ENCODE measurements around the gene HSPD1. TPM values are rescaled to one million over a fixed set of nuclear protein-coding genes. Genes with fewer than 3 reads are reported as not detected.

Gene HSPD1
- total and polyA plus RNA-seq, 2 of the 13 experiments (the other 11 are each of a cell fraction or from before 2014, with no cell fraction given): 685 to 2,610 TPM

- no peak for TF ChIP-seq ZNF770 (CRISPR knock-in tag; IDR thresholded peaks at IDR 0.05)
- TF ChIP-seq ZNF331 (CRISPR knock-in tag; IDR thresholded peaks at IDR 0.05): no peak
- no peak for TF ChIP-seq MXI1 (IDR thresholded peaks at IDR 0.05; ENCODE audit: borderline replicate concordance, low read depth, low read length)
- no peak for TF ChIP-seq BATF2 (CRISPR knock-in tag; IDR thresholded peaks at IDR 0.05)
- no peak for TF ChIP-seq TGIF2 (CRISPR knock-in tag; IDR thresholded peaks at IDR 0.05)
- TF ChIP-seq ZNF234 (CRISPR knock-in tag; conservative IDR thresholded peaks at IDR 0.05): 0 out of 2 replicates have a peak, but pooled peaks have one; percentile 46
- TF ChIP-seq ZNF17 (CRISPR knock-in tag; IDR thresholded peaks at IDR 0.05): no peak
- TF ChIP-seq ESRRA (CRISPR knock-in tag; IDR thresholded peaks at IDR 0.05; ENCODE audit: low read depth): 0 out of 2 replicates have a peak, but pooled peaks have one; percentile 15
- no peak for TF ChIP-seq HMGXB3 (CRISPR knock-in tag; IDR thresholded peaks at IDR 0.05; ENCODE audit: borderline replicate concordance)
- no peak for TF ChIP-seq KLF13 (CRISPR knock-in tag; IDR thresholded peaks at IDR 0.05)
- no peak for TF ChIP-seq RELA (CRISPR knock-in tag; IDR thresholded peaks at IDR 0.05)
- TF ChIP-seq ISX (CRISPR knock-in tag; conservative IDR thresholded peaks at IDR 0.05): 0 out of 2 replicates have a peak, but pooled peaks have one; percentile 34
- TF ChIP-seq GTF2F1 (IDR thresholded peaks at IDR 0.05; ENCODE audit: low read length): no peak
- TF ChIP-seq TBX2 (CRISPR knock-in tag; IDR thresholded peaks at IDR 0.05; ENCODE audit: borderline replicate concordance): no peak
- 0 out of 2 replicates have a peak, but pooled peaks have one; percentile 56 for TF ChIP-seq PITX1 (CRISPR knock-in tag; IDR thresholded peaks at IDR 0.05)
- TF ChIP-seq KMT2B (CRISPR knock-in tag; IDR thresholded peaks at IDR 0.05): no peak
- TF ChIP-seq ZSCAN22 (CRISPR knock-in tag; IDR thresholded peaks at IDR 0.05): 0 out of 2 replicates have a peak, but pooled peaks have one; percentile 20
- TF ChIP-seq PRDM10 (CRISPR knock-in tag; IDR thresholded peaks at IDR 0.05; ENCODE audit: low read depth): 0 out of 2 replicates have a peak, but pooled peaks have one; percentile 26
- no peak; the same call in 1 of the 2 replicates for TF ChIP-seq MTF2 (CRISPR knock-in tag; IDR thresholded peaks at IDR 0.05; ENCODE audit: borderline replicate concordance)
Observed at GRCh38 chr2:197500503-197501131, 977 bp upstream of the HSPD1 start (continued).
